Measurements from ENCODE around the gene GAMT. TPM values are rescaled to one million over a fixed set of nuclear protein-coding genes. Genes with fewer than 3 reads are reported as not detected.
A peak's percentile ranks its signal among the peaks of the same experiment; 100 is the strongest.

The GAMT gene
- total and polyA plus RNA-seq, 2 of the 13 experiments (the other 11 are each of a cell fraction or from before 2014, with no cell fraction given) = 115 to 124 TPM

DNA sequence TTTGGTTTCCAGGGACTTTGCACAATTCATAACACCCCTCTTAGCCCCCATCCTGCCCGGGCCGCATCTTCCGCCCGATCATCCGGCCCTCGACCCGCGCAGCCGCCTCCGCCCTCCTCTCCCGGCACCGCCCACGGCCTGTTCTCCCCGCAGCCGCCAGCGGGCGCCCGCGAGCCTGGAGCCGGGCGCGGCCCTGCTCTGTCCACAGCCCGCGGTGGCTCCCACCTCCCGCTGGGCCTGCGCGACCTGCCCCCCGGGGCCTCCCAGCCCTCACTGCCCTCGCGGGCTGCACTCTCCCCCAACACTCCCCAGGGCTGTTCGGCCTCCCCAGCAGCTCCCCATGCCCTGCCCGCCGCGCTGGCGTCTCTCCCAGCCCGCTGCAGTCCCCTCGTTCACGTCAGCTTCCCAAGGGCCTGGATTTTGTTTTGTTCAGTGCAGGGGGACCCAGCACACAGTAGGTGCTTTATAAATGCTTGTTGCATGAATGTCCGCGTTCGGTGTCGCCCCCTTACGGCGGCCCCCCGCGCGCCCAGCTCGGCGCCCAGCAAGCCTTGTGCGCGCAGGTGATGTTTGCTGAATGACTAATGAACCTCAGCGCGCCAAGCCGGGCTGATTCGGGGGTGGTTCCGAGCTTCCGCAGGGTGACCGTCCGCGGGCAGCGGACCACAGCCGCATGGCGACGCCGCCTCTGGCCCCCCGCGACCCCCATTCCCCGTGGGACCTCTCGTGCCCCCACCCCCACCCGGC, 44.0 kb upstream of the GAMT start (continued):
- TF ChIP-seq ZNF790 (CRISPR knock-in tag; IDR thresholded peaks at IDR 0.05; ENCODE audit: borderline replicate concordance) (no peak), ADNP (CRISPR knock-in tag; IDR thresholded peaks at IDR 0.05) (peak; percentile 44; the same call in 1 of the 2 replicates), ZNF562 (CRISPR knock-in tag; IDR thresholded peaks at IDR 0.05; ENCODE audit: borderline replicate concordance) (no peak), FOSL1 (CRISPR knock-in tag; IDR thresholded peaks at IDR 0.05; ENCODE audit: borderline replicate concordance) (peak; percentile 78; the same call in 1 of the 2 replicates), NFYC (CRISPR knock-in tag; IDR thresholded peaks at IDR 0.05) (no peak), ZNF782 (CRISPR knock-in tag; IDR thresholded peaks at IDR 0.05; ENCODE audit: borderline replicate concordance) (no peak), NCOR1 (IDR thresholded peaks at IDR 0.05; ENCODE audit: borderline replicate concordance, low read length) (no peak), ARHGAP35 (CRISPR knock-in tag; IDR thresholded peaks at IDR 0.05; ENCODE audit: borderline replicate concordance) (no peak), ZFP36L1 (CRISPR knock-in tag; IDR thresholded peaks at IDR 0.05) (no peak), REPIN1 (CRISPR knock-in tag; IDR thresholded peaks at IDR 0.05; ENCODE audit: borderline replicate concordance, low read depth) (no peak), ZNF383 (CRISPR knock-in tag; IDR thresholded peaks at IDR 0.05; ENCODE audit: borderline replicate concordance) (no peak), TOE1 (CRISPR knock-in tag; IDR thresholded peaks at IDR 0.05) (no peak), POLR2G (IDR thresholded peaks at IDR 0.05; ENCODE audit: low read depth, low read length) (no peak; the same call in 1 of the 2 replicates), ZMYM2 (CRISPR knock-in tag; IDR thresholded peaks at IDR 0.05) (peak; percentile 70; the same call in 1 of the 2 replicates), NAIF1 (CRISPR knock-in tag; IDR thresholded peaks at IDR 0.05; ENCODE audit: borderline replicate concordance) (no peak), JUN (CRISPR knock-in tag; IDR thresholded peaks at IDR 0.05) (no peak; the same call in 1 of the 2 replicates), SIN3A (IDR thresholded peaks at IDR 0.05; ENCODE audit: borderline replicate concordance, low read depth, low read length) (peak; percentile 7; the same call in 1 of the 2 replicates), SP140L (CRISPR knock-in tag; IDR thresholded peaks at IDR 0.05; ENCODE audit: borderline replicate concordance) (no peak), RBFOX2 (IDR thresholded peaks at IDR 0.05; ENCODE audit: low read depth, low read length) (peak; percentile 50; the same call in 1 of the 2 replicates), ZNF44 (CRISPR knock-in tag; IDR thresholded peaks at IDR 0.05) (no peak), ZNF430 (CRISPR knock-in tag; IDR thresholded peaks at IDR 0.05) (peak; percentile 45; the same call in 1 of the 2 replicates)
- TF ChIP-seq, protein P1, sequence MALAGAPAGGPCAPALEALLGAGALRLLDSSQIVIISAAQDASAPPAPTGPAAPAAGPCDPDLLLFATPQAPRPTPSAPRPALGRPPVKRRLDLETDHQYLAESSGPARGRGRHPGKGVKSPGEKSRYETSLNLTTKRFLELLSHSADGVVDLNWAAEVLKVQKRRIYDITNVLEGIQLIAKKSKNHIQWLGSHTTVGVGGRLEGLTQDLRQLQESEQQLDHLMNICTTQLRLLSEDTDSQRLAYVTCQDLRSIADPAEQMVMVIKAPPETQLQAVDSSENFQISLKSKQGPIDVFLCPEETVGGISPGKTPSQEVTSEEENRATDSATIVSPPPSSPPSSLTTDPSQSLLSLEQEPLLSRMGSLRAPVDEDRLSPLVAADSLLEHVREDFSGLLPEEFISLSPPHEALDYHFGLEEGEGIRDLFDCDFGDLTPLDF (CRISPR knock-in tag; IDR thresholded peaks at IDR 0.05) = no peak
- TF ChIP-seq, protein P2, sequence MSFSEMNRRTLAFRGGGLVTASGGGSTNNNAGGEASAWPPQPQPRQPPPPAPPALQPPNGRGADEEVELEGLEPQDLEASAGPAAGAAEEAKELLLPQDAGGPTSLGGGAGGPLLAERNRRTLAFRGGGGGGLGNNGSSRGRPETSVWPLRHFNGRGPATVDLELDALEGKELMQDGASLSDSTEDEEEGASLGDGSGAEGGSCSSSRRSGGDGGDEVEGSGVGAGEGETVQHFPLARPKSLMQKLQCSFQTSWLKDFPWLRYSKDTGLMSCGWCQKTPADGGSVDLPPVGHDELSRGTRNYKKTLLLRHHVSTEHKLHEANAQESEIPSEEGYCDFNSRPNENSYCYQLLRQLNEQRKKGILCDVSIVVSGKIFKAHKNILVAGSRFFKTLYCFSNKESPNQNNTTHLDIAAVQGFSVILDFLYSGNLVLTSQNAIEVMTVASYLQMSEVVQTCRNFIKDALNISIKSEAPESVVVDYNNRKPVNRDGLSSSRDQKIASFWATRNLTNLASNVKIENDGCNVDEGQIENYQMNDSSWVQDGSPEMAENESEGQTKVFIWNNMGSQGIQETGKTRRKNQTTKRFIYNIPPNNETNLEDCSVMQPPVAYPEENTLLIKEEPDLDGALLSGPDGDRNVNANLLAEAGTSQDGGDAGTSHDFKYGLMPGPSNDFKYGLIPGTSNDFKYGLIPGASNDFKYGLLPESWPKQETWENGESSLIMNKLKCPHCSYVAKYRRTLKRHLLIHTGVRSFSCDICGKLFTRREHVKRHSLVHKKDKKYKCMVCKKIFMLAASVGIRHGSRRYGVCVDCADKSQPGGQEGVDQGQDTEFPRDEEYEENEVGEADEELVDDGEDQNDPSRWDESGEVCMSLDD (CRISPR knock-in tag; IDR thresholded peaks at IDR 0.05; ENCODE audit: borderline replicate concordance) = no peak
- TF ChIP-seq, protein P3, sequence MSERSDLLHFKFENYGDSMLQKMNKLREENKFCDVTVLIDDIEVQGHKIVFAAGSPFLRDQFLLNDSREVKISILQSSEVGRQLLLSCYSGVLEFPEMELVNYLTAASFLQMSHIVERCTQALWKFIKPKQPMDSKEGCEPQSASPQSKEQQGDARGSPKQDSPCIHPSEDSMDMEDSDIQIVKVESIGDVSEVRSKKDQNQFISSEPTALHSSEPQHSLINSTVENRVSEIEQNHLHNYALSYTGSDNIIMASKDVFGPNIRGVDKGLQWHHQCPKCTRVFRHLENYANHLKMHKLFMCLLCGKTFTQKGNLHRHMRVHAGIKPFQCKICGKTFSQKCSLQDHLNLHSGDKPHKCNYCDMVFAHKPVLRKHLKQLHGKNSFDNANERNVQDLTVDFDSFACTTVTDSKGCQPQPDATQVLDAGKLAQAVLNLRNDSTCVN (CRISPR knock-in tag; IDR thresholded peaks at IDR 0.05; ENCODE audit: borderline replicate concordance) = no peak
- TF ChIP-seq, protein P4, sequence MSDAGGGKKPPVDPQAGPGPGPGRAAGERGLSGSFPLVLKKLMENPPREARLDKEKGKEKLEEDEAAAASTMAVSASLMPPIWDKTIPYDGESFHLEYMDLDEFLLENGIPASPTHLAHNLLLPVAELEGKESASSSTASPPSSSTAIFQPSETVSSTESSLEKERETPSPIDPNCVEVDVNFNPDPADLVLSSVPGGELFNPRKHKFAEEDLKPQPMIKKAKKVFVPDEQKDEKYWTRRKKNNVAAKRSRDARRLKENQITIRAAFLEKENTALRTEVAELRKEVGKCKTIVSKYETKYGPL (CRISPR knock-in tag; IDR thresholded peaks at IDR 0.05) = no peak

Data from HepG2 (cell line).